ENCODE data around the gene EDAR.

The EDAR gene

DNA sequence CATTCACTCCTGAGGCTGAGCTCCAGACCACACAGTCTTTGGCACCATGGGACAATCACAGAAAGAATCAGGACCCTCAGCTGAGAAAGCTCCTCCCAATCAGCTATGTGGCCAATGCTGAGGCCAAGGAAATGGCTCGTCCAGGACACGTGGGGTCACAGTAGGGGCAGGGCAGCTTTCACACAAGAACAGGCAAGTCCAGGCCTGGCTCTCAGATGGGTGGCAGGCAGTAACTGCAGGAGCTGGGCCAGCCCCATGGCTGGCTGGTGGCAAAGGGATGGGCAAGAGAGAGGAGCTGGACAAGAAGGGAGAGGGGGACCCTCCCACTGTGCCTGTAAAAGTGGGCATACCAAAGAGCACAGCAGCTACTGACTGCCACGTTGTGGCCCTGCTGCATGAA, 12.2 kb upstream of the EDAR start:
- TF ChIP-seq, protein P1, sequence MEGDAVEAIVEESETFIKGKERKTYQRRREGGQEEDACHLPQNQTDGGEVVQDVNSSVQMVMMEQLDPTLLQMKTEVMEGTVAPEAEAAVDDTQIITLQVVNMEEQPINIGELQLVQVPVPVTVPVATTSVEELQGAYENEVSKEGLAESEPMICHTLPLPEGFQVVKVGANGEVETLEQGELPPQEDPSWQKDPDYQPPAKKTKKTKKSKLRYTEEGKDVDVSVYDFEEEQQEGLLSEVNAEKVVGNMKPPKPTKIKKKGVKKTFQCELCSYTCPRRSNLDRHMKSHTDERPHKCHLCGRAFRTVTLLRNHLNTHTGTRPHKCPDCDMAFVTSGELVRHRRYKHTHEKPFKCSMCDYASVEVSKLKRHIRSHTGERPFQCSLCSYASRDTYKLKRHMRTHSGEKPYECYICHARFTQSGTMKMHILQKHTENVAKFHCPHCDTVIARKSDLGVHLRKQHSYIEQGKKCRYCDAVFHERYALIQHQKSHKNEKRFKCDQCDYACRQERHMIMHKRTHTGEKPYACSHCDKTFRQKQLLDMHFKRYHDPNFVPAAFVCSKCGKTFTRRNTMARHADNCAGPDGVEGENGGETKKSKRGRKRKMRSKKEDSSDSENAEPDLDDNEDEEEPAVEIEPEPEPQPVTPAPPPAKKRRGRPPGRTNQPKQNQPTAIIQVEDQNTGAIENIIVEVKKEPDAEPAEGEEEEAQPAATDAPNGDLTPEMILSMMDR (conservative IDR thresholded peaks at IDR 0.05): no peak
- H3K27ac ChIP-seq: no peak overlapping the region

DNA sequence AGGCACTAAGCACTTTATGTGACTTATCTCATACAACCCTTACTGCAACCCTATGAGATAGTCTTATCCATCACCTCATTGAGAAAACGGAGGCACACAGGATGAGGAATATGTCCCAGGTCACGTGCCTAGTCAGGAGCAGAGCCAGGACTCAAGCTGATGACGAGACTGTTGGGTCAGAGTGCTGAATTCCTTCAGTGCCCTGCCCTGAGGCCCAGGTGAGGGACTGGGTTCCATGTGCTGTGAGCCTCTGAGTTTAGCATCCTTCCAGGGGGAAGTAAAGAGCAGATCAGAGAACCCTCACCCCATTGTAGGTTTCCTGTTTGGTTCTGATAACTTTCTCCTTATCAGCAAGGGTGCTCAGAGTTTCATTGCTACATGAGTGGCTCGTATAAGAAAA, 11.7 kb upstream of the EDAR start:
- TF ChIP-seq, protein P1 (conservative IDR thresholded peaks at IDR 0.05): no peak
- H3K27ac ChIP-seq: no peak overlapping the region

DNA sequence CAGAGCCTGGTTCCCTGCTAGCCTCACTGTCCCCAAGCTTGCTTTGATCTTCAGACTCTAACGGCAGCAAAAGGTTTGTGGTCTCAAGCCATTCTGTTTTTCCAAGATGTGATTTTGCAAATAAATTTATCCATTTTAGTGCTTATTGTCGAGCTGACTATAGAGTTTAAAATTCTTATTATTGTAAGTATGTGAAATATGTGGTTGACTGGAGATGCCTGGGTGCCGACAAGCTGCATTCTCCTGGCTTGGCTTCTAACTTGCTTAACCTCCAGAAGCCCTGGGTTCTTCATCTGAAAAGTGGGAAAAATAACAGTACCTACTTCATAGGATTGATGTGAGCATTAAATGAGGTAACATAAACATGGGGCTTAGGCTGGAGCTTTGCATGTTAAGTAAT, 9.9 kb upstream of the EDAR start:
- TF ChIP-seq, protein P1 (conservative IDR thresholded peaks at IDR 0.05): no peak
- no peak overlapping the region for H3K27ac ChIP-seq

- no peak overlapping the region for H3K27ac ChIP-seq
- TF ChIP-seq, protein P1 (conservative IDR thresholded peaks at IDR 0.05): no peak
Observed at GRCh38 chr2:108994178-108994577, 5.2 kb upstream of the EDAR start.

- TF ChIP-seq, protein P1 (conservative IDR thresholded peaks at IDR 0.05): no peak
- no peak overlapping the region for H3K27ac ChIP-seq
Observed at GRCh38 chr2:108993095-108993937, 4.3 kb upstream of the EDAR start.

GRCh38 chr2:108988076-108988795, 784 bp downstream of the EDAR start:
- TF ChIP-seq, protein P1 (conservative IDR thresholded peaks at IDR 0.05): no peak
- H3K27ac ChIP-seq: no peak overlapping the region; the same call in 1 of the 2 replicates

DNA sequence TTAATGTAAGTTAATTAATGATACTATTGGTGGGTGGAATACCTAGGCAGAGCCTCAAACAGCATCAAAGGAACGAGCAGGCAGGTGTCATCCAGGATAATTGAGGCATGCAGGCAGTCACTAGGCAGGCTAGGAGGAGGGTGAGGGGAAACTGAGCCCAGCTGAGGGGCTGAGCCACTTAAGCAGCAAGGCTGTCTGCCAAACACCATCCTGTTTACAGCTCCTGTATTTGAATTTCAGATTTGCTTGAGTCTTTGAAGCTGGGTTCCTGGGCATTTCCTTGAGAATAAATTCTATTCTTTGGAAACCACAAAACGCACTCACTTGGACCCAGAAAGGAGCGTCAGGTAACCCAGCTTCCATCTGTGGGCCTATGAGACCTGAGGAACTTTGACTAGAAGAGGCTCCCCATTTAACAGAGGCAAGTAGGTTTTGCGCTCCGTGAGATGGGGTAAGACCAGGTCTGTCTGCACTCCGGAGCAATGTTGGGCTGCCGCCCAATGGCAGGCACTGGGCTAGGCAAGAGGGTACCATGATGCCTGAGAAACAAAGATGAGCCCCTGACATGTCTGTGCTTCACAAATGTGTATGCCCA, 2.0 kb downstream of the EDAR start:
- no peak overlapping the region for H3K27ac ChIP-seq
- TF ChIP-seq, protein P1 (conservative IDR thresholded peaks at IDR 0.05): no peak

All from VCaP (cell line).